Dermis microvascular lymphatic vessel endothelial cell (primary cell): ENCODE data around the gene CIBAR2. TPM values are rescaled to one million over a fixed set of nuclear protein-coding genes. Genes with fewer than 3 reads are reported as not detected.
"Not testable (repeated sequence)": the region's sequence is repeated elsewhere in the genome, so short reads cannot be mapped to it uniquely, and the experiment has no call there.

Source experiments
- DNase-seq, 2 donors: peaks; one replicate each; pipeline versions ENCODE4 v3.0.0 to v3.0.0-alpha.2; 2010; ENCODE audit warnings: low read depth in 2 of 2
- total RNA-seq: library from RNA; depleted of rRNA; stranded (reverse); fragments of >200 nt; gene quantifications from 2 replicates; pipeline ENCODE4 v1.2.1, GENCODE V29; 2014

The CIBAR2 gene
- total RNA-seq, 1 donor from 2014 or later = not detected

GRCh38 chr16:85062845-85063244, 49.4 kb downstream of the CIBAR2 start:
- DNase-seq = no peak

DNA sequence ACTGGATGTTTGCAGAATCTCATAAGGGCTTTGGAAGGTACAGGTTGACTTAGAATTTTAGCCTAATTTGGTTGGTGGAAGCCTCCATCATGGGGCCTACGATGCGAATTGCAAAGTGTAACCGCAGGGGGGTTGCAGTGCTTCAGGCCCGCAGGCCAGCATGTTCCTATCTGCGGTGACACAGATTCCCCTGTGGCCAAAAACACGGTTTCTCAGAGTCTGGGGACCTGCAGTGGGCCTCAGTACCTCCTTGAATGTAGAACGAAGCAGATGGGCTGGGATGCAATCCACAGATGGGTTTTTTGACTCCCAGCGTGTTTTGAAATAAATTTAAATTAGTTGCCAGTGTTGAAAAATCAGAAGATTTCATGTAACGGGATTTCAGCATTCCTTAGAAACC, 49.9 kb downstream of the CIBAR2 start:
- no peak for DNase-seq

DNA sequence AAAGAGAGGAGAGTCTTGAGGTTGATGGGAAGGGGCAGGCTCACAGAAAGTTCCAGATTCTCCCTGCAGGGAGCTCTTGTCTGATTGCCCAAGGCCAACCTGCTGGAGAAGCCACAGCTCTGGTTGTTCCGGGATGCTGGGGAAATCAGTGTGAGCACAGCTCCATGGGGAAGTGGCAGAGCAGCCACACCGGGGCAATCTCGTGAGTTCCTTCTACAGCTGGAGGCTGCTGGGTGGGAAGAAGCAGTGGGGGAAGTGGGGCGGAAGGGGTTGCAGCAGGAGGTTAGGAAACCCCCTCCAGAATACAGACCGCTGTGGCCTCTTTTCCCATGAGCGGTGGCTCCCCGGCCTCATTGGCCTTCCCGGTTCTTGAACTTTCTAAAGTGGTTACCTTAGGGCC, 50.7 kb downstream of the CIBAR2 start:
- no peak for DNase-seq

- DNase-seq = no peak
Measured at GRCh38 chr16:85058909-85059308, 53.4 kb downstream of the CIBAR2 start.

GRCh38 chr16:85057948-85058347, 54.3 kb downstream of the CIBAR2 start:
- no peak for DNase-seq

DNA sequence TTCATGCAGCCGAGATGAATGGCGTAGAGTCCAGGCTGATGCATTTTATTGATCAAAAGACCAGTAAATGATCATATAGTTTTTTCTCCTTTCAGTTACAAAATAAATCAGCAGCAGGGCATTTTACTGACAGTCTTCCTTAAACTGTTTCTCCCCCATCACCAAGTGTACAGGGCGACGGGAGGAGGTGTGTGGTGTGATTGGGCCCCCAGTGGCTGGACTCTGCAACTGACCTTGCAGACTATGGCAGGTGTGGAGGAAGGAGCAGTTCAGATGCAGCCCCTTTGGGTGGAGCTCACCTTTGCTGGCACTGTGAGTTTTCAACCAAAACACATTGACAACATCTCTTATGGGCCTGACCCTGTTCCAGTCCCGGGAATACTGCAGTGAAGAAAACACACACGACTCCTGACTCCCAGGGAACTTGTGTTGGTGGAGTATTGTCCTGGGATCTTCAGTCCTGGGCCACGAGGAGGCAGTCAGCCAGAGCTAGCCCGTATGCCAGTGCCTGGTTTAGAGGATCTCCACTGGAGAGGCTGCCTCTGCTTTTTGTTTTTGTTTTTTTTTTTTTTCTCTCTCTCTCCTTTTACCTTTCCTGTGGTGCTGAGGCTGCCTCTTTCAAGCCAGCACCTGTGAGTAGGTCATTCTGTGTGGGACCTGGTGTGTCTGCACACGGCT, 54.9 kb downstream of the CIBAR2 start:
- DNase-seq = no peak

GRCh38 chr16:85056211-85056748, 56.0 kb downstream of the CIBAR2 start:
- peak in 1 of 2 donors; percentile 50 for DNase-seq

- DNase-seq = peak; percentile 20 to 64
Measured at GRCh38 chr16:85055493-85056210, 56.6 kb downstream of the CIBAR2 start.

DNA sequence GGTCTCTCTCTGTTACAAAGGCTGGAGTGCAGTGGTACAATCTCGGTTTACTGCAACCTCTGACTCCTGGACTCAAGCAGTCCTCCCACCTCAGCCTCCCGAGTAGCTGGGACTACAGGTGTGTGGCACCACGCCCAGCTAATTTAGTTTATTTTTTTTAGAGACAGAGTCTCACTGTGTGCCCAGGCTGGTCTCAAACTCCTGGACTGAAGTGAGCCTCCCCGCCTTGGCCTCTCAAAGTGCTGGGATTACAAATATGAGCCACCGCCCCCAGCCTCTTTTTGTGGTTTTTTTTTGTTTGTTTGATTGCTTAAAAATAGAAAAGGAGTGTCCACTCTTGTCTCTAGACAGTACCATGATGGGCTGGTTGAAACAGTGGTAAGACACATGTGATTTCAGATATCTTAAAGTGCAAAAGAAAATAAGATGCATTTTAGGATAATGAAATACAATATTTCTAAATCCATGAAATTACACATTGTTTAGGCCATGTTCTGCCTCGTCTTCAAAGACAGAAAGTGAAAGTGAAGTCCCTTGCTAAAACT, 57.3 kb downstream of the CIBAR2 start:
- DNase-seq = no peak

DNA sequence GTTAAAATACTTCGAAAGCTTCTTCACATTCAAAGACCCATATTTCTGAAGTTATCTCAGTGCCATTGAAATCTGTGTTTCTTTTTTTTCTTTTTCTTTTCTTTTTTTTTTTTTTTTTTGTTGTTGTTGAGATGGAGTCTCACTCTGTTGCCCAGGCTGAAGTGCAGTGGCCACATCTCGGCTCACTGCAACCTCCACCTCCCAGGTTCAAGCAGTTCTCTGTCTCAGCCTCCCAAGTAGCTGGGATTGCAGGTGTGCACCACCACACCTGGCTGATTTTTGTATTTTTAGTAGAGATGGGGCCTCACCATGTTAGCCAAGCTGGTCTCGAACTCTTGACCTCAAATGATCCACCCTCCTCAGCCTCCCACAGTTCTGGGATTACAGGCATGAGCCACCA, 58.0 kb downstream of the CIBAR2 start:
- DNase-seq = not testable (repeated sequence)

GRCh38 chr16:85052536-85052935, 59.7 kb downstream of the CIBAR2 start:
- no peak for DNase-seq

- DNase-seq = no peak
Measured at GRCh38 chr16:85051683-85052082, 60.6 kb downstream of the CIBAR2 start.

- no peak for DNase-seq
Measured at GRCh38 chr16:85051067-85051581, 61.1 kb downstream of the CIBAR2 start.

GRCh38 chr16:85049706-85050305, 62.5 kb downstream of the CIBAR2 start:
- DNase-seq = no peak

DNA sequence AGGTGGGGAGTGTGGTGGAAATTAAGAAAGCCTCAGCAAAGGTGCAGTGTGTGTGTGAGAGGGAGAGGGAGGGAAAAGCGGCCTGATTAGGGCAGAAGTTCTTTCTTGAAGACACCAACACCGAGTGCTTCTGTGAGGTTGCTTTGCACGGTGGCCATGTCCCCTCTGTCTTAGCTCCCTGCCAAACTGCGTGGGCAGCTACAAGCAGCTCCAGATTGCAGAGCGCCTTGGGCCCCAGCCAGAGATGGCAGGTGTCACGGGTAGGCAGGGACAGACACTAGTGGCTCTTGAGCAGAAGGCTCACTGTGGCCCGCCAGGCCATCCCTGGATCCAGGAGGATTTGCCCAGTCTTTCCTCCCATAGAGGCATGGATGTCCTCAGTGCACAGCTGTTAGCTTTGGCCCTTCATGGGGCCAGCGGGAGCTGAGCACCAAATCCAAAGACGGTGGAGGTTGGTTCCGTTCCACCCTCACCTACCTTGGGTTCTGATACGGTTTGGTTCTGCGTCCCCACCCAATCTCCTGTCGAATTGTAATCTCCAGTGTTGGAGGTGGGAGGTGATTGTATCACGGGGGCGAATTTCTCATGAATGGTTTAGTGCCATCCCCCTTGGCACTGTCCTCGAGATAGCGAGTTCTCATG, 63.2 kb downstream of the CIBAR2 start:
- DNase-seq = no peak

Other genes with a start within 250 kb of the CIBAR2 start
- 32.5 and 39.4 TPM in 2 replicates for gene ZDHHC7, start 100.9 kb downstream of the CIBAR2 start, total RNA-seq
- gene KIAA0513, start 84.7 kb downstream of the CIBAR2 start, total RNA-seq = 17.5 and 32.0 TPM in 2 replicates